GM23338 (cell line): ENCODE measurements around the gene DCLK1.

Experiments used
- CTCF ChIP-seq, 2 experiments: fragments of 200-600 bp in 1 of 2; sonication (generic) in 1 of 2; conservative IDR thresholded peaks; 2 replicates each; pipeline versions ENCODE4 v1.5.1 to v1.6.1; 2016 to 2017; ENCODE audit warnings: antibody characterized with exemption in 2 of 2, low read depth in 2 of 2, mild to moderate bottlenecking in 2 of 2, moderate library complexity in 1 of 2
- EZH2 ChIP-seq: fragments of 200-600 bp; sonication (generic); IDR thresholded peaks from one replicate; pipeline ENCODE4 v1.8.0; 2017; ENCODE audit warnings: antibody characterized with exemption, mild to moderate bottlenecking, low read depth; ENCODE audit not compliant: unreplicated experiment
- POLR2AphosphoS5 ChIP-seq: IDR thresholded peaks from 2 replicates; pipeline ENCODE4 v1.6.1; 2016; ENCODE audit warnings: antibody characterized with exemption, low read depth

- TF ChIP-seq EZH2: no peak
- TF ChIP-seq CTCF (conservative IDR thresholded peaks at IDR 0.05; ENCODE audit: low read depth in 2 of 2): no peak
- TF ChIP-seq POLR2AphosphoS5: no peak
These were observed 213.1 kb downstream of the DCLK1 start for GRCh38 chr13:35917942-35918645.
